ENCODE measurements around the gene DEFB121. TPM values are rescaled to one million over a fixed set of nuclear protein-coding genes. Genes with fewer than 3 reads are reported as not detected.
"Not testable (repeated sequence)": the region's sequence is repeated elsewhere in the genome, so short reads cannot be mapped to it uniquely, and the experiment has no call there.

The DEFB121 gene
- total RNA-seq, 1 donor from 2014 or later = not detected

DNA sequence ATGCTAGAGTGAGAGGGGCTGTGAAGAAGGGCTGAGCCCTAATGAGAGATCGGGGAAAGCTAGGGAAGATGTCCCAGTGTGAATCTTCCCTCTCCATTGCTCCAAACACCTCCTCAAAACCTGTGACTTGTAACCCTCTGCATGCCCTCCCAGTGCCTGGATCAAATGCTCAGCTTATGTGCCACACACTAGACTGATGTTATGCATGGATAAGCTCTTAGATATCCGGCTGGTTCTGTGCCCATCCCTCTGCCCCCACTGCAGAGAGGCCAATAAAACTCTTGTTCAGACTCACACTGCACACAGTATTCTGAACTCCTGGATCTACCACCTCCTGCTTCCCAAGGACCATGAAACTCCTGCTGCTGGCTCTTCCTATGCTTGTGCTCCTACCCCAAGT, 37.7 kb downstream of the DEFB121 start, which contains the start of gene DEFB118:
Gene DEFB118, plus strand, starts transcription at position 301 of the 400 bp plus-strand sequence. Its CDS starts 50 bp downstream, at position 351.
- H3K4me3 Mint-ChIP-seq (ENCODE audit: unreplicated experiment) = no peak within 1 kb of the TSS
- peaks cover 13% of the 10 kb centered on the region for H3K36me3 Mint-ChIP-seq (ENCODE audit: unreplicated experiment)
- H3K27ac Mint-ChIP-seq (ENCODE audit: unreplicated experiment) = no peak within 1 kb of the TSS
- H3K27me3 Mint-ChIP-seq (ENCODE audit: unreplicated experiment) = peaks cover 4% of the 10 kb centered on the region
- peaks cover 26% of the 10 kb centered on the region for H3K9me3 Mint-ChIP-seq (ENCODE audit: unreplicated experiment)
- no peaks in the 10 kb centered on the region for H3K4me1 Mint-ChIP-seq (ENCODE audit: low read depth, unreplicated experiment)
- TF ChIP-seq, protein P1, sequence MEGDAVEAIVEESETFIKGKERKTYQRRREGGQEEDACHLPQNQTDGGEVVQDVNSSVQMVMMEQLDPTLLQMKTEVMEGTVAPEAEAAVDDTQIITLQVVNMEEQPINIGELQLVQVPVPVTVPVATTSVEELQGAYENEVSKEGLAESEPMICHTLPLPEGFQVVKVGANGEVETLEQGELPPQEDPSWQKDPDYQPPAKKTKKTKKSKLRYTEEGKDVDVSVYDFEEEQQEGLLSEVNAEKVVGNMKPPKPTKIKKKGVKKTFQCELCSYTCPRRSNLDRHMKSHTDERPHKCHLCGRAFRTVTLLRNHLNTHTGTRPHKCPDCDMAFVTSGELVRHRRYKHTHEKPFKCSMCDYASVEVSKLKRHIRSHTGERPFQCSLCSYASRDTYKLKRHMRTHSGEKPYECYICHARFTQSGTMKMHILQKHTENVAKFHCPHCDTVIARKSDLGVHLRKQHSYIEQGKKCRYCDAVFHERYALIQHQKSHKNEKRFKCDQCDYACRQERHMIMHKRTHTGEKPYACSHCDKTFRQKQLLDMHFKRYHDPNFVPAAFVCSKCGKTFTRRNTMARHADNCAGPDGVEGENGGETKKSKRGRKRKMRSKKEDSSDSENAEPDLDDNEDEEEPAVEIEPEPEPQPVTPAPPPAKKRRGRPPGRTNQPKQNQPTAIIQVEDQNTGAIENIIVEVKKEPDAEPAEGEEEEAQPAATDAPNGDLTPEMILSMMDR (IDR thresholded peaks at IDR 0.05; ENCODE audit: partially characterized antibody, unreplicated experiment) = no peak
- no peak for DNase-seq

GRCh38 chr20:31364272-31364671, 41.7 kb downstream of the DEFB121 start:
- H3K4me1 Mint-ChIP-seq (ENCODE audit: low read depth, unreplicated experiment); H3K36me3 Mint-ChIP-seq (ENCODE audit: unreplicated experiment); H3K27me3 Mint-ChIP-seq (ENCODE audit: unreplicated experiment); H3K27ac Mint-ChIP-seq (ENCODE audit: unreplicated experiment); H3K4me3 Mint-ChIP-seq (ENCODE audit: unreplicated experiment); DNase-seq: not testable (repeated sequence)
- H3K9me3 Mint-ChIP-seq (ENCODE audit: unreplicated experiment) = peaks cover 20% of the 10 kb centered on the region

GRCh38 chr20:31363295-31363694, 42.7 kb downstream of the DEFB121 start:
- DNase-seq = no peak

DNA sequence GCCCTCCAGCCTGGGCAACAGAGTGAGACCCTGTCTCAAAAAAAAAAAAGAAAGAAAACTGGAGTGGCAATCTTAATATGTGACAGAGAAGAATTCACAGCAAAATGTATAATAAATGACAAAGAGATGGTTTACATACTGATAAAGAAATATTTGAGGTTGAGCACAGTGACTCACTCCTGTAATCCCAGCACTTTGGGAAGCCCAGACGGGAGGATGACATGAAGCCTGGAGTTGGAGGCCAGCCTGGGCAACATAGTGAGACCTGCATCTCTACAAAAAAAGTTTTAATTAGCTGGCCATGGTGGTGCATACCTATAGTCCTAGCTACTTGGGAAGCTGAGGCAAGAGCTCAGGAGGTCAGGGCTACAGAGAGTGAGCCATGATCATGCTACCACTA, 50.0 kb downstream of the DEFB121 start:
- no peaks in the 10 kb centered on the region for H3K4me1 Mint-ChIP-seq (ENCODE audit: low read depth, unreplicated experiment)
- no peak overlapping the region for H3K4me3 Mint-ChIP-seq (ENCODE audit: unreplicated experiment)
- H3K27ac Mint-ChIP-seq (ENCODE audit: unreplicated experiment) = no peak overlapping the region
- DNase-seq = no peak
- TF ChIP-seq, protein P1 (IDR thresholded peaks at IDR 0.05; ENCODE audit: partially characterized antibody, unreplicated experiment) = no peak
- peaks cover 4% of the 10 kb centered on the region for H3K9me3 Mint-ChIP-seq (ENCODE audit: unreplicated experiment)
- H3K36me3 Mint-ChIP-seq (ENCODE audit: unreplicated experiment) = no peaks in the 10 kb centered on the region
- H3K27me3 Mint-ChIP-seq (ENCODE audit: unreplicated experiment) = no peaks in the 10 kb centered on the region

More at GRCh38 chr20:31363295-31363694, 42.7 kb downstream of the DEFB121 start:
- TF ChIP-seq, protein P1 (IDR thresholded peaks at IDR 0.05; ENCODE audit: partially characterized antibody, unreplicated experiment) = no peak
- Mint-ChIP-seq H3K4me1 (ENCODE audit: low read depth, unreplicated experiment) (no peaks in the 10 kb centered on the region), H3K36me3 (ENCODE audit: unreplicated experiment) (peaks cover 9% of the 10 kb centered on the region), H3K27me3 (ENCODE audit: unreplicated experiment) (peaks cover 4% of the 10 kb centered on the region), H3K4me3 (ENCODE audit: unreplicated experiment) (no peak overlapping the region), H3K27ac (ENCODE audit: unreplicated experiment) (no peak overlapping the region), H3K9me3 (ENCODE audit: unreplicated experiment) (peaks cover 15% of the 10 kb centered on the region)

Other genes with a start within 250 kb of the DEFB121 start
- gene DEFB115, start 148.6 kb downstream of the DEFB121 start, total RNA-seq (ENCODE audit: unreplicated experiment) = 7.8 TPM
- not detected for gene DEFB116, start 97.6 kb downstream of the DEFB121 start, total RNA-seq (ENCODE audit: unreplicated experiment)
- gene DEFB118, start 37.6 kb downstream of the DEFB121 start, total RNA-seq (ENCODE audit: unreplicated experiment) = not detected
- gene DEFB119, start 15.6 kb downstream of the DEFB121 start, total RNA-seq (ENCODE audit: unreplicated experiment) = not detected
- not detected for gene DEFB123, start 34.4 kb upstream of the DEFB121 start, total RNA-seq (ENCODE audit: unreplicated experiment)
- not detected for gene DEFB124, start 68.9 kb upstream of the DEFB121 start, total RNA-seq (ENCODE audit: unreplicated experiment)
- 2.8 TPM for gene REM1, start 69.1 kb upstream of the DEFB121 start, total RNA-seq (ENCODE audit: unreplicated experiment)
- 320 TPM for gene HM13, start 108.2 kb upstream of the DEFB121 start, total RNA-seq (ENCODE audit: unreplicated experiment)
- gene ID1, start 199.1 kb upstream of the DEFB121 start, total RNA-seq (ENCODE audit: unreplicated experiment) = 92.0 TPM
- gene COX4I2, start 231.7 kb upstream of the DEFB121 start, total RNA-seq (ENCODE audit: unreplicated experiment) = not detected

All from glutamatergic neuron (in vitro differentiated cells).